Stimulated activated CD8-positive, alpha-beta memory T cell treated with anti-CD3 and anti-CD28 coated beads, Interleukin-7, amount 100 ng/mL, for 1 hour (primary cell): ENCODE measurements around the gene HLA-DRB5.
"Not testable (repeated sequence)": the region's sequence is repeated elsewhere in the genome, so short reads cannot be mapped to it uniquely, and the experiment has no call there.

Source experiments
- DNase-seq, 2 donors: peaks; one replicate each; pipeline ENCODE4 v3.0.0-alpha.2; 2020; ENCODE audit warnings: low read depth in 2 of 2

HLA-DRB5 gene

DNA sequence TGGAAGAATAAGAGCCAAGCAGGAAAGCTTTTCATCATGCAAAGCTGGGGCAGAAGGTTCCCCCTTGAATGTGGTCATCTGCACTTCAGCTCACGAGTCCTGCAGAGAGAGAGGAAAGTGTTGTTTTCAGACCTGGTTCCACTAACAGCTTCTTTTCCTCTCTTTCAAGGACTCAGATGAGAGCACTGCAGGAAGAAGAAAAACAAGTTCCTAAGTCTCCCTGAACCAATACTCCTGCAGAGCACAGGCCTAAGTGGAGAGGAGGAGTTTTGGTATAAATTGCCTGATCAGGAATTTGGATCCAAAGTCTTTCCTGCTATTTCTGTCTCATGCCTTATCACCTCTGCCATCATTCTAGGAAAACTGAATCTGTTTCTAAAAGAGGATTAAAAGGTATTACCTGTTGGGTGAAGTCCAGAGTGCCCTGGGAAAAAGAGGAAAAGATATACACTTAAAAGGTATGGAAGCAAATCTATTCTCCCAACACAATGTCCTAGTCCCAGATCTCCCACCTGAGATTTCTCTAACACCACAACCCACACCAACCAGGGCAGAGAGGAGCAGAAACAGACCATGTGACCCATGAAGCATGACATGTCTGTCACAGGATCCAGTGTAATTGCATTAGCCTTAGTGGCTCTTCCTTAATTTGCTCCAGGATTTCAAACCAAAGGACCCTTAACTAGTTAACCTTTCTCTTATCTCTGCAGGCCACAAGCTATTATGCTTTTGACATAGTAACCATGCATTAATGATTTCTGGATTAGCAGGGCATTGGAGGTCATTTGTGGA is 12.2 kb downstream of the HLA-DRB5 start:
- DNase-seq = no peak

DNA sequence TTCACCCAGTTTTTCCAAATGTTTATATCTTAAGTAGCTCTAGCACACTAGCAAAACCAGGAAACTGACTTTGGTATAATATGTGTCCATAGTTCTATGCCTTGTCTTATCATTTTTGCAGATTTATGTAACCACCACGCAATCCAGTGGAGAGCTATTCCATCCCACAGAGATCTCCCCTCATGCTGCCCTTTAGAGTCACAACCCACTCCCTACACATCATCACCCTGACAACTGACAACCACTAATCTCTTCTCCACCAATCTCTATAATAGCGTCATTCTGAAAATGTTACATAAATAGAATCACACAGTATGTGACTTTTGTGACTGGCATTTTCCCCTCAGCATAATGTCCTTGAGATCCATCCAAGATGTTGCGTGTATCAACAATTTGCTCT is 29.1 kb downstream of the HLA-DRB5 start:
- DNase-seq = no peak

DNA sequence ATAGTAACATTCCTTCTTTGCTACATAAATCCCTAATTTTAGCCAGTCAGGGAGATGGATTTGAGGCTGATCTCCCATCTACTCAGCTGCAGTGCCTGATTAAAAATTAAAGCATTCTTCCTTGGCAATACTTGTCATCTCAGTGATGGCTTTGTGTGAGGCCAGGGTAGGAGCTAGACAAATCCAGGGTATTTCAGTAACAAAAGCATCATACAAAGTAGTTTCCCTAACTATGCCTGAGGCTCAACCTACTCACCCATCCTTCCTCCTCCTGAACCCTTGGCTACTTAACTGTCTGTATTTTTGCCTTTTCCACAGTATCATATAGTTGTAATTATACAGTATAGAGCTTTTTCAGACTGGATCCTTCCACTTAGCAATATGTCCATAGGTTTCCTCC is 37.7 kb downstream of the HLA-DRB5 start:
- DNase-seq = no peak

DNA sequence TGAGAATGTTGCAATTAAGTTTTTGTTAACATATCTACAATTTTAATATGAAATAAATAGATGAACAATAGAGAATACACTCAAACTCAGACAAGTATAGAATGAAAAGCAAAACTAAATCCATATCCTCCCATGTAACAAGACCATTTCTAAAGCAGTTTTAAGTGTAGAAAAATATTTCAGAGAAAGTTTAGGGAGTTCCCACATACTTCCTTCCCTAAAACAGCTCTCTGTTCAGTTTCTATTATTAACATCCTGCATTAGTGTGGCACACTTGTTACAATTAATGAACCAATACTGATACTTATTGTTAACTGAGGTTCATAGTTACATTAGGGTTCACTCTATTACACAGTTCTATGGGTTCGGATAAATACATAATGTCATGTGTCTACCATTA is 38.4 kb downstream of the HLA-DRB5 start:
- DNase-seq = no peak

DNA sequence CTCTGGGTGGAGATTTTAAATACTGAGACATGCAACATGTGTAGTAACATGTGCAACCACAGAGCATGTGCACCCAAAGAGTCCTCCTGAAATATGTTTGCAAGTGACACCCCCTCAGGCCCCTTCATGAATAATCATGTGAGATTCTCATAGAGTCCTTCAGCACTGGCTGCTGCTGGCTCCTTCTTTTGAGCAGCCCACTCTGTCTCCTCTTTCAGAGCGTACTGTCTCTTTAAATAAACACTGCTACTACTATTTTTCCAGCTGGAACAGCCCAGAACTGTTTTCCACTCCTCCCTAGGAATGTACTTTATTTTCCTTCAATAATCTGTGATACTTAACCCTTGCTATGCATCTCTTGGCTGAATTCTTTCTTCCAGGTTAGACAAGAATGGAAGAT is 42.0 kb downstream of the HLA-DRB5 start:
- DNase-seq = no peak

DNA sequence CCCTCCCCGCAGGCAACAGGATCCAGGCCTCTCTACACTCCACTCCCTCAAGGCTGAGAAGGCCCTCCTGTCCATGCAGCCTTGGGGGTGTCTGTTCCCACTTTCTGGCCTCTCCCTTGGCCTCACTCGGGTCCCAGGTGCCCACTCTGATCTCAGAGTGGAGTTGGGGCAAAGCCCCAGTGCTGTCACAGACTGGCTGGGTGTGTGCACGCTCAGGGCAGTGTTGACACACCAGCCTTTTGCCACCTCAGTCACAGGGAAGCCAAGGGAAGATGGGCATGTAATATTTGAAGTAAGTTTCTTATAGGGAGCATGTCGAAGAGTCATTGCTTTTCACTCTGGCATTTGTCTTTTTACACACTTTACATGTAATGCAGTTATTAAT is 45.5 kb downstream of the HLA-DRB5 start:
- no peak for DNase-seq

DNA sequence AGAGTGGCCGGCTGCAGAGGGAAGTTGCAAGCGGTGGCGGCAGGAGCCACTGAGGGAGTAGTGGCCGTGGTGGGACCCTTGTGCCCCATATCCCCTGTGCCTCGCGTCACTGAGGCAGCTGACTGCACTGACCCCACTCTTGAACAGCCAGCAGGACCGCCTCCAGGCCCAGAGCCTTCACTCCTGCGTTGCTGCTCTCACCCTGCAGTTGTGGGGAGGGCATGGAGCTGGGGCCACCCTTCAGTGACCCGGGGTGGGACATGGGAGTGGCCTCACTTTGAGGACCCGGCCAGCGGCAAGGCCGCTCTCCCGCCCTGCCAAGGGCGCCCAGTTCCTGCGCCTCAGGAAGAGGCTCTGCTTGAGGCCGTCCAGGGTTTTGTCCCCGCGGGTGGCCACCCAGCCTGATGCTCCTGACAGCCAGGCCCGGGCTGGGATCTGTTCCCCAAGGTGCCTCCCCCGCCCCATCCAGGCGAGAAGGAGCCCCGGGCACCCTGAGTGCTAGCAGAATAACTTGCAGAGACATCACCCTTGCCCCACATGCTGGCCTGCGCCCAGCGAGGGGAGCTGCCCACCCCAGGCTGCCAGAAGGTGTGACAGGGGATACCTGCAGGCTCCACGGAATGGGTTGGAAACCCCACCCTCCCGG is 46.0 kb downstream of the HLA-DRB5 start:
- DNase-seq = no peak

DNA sequence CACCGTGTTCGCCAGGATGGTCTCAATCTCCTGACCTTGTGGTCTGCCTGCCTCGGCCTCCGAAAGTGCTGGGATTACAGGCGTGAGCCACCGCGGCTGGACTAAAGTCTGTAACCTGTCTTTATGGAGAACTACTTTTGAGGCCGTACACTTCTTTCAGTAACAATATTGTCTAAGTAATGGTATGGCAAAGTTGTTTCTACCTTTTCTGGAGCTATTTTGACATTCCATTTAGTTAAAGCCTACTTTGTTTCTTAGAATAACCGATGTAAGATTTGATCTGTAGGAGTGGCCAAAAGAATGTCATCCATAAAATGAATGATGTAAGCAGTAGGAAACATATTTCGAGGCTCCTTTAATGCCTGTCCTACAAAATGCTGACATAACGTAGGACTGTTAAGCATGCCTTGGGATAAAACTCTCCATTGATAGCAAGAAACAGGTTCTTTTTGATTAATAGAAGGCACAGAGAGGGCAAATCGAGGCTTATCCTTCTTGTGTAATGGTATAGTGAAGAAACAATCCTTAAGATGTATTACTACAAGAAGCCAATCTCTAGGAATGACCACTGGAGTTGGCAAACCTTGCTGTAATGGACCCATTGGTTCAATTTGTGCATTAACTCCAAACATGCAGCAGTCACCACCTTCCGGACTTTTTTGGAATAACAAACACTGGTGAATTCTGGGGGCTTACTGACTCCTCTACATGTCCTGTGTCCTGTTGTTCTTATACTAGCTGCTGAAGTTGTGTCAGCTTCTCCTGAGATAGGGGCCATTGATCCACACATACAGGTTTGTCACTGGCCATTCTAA is 54.5 kb downstream of the HLA-DRB5 start:
- DNase-seq = no peak

DNA sequence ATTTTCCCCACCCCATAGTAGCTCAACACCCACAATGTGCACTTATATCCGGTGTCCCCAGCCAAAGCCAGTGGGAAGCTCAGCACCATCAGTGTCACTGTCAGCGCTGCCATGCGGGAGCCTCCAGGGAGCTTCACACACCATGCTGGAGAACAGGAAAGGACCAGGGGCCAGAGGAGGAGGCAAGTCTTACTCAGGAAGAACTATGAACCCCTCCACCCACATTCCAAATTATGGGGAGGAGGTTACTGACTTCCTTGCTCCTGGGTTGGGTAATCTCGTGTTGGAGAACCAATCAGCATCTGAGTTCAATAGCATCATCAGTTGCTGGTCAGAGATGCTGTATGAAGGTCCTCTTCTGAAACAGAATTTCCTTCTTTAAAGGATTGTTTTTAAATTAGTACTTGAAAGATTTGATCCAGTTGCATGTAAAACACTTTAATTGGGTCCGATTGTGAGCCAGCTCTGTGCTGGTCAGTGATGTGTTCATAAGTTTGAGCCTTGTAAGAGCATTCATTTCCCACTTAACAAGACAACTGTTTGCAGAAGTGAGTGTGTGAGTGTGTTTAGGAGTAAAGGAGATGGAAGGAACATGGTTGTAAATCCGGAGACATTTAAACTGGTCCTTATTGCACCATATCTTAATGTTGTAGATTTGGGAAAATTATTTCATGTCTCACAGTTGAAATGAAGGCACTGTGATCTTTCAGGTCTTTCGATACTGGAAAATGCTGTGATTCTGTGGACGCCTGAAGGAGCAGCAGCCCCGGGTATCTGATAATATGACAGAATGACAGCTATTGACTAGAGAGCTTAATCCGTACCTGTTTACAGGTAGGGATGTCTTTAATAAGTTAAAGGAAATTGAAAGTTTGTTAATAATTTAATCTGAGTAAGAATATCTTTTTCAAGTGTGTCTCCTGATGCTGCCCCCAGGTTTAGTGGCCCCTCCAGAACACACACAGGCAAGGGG is 56.4 kb downstream of the HLA-DRB5 start:
- not testable (repeated sequence) for DNase-seq

DNA sequence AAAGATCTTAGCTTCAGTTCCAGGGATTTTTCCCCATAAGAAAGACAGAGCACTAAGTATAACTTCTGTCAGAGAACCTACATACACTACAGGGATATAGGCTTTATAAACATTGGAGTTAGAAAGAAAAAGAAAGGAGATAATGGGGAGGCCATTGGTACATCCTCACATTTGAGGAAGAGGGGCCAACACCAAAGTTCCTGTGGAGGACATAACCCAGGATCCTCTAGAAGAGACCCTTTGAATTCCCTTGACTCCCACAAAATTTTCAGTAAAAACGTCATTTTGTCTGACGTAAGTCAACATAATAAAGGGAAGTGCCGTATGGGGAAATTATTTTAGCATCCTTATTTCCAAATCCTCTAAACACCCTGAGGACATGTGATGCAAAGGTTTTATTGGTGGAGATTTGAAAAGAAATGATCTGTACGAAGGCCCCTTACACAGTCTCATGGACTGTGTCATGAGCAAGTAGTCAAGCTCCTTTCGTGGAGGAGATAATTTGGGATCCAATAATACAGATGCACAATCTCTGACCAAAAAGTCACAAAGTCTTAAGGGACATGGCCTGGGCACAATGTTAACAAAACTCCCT is 57.2 kb downstream of the HLA-DRB5 start:
- DNase-seq = no peak

DNA sequence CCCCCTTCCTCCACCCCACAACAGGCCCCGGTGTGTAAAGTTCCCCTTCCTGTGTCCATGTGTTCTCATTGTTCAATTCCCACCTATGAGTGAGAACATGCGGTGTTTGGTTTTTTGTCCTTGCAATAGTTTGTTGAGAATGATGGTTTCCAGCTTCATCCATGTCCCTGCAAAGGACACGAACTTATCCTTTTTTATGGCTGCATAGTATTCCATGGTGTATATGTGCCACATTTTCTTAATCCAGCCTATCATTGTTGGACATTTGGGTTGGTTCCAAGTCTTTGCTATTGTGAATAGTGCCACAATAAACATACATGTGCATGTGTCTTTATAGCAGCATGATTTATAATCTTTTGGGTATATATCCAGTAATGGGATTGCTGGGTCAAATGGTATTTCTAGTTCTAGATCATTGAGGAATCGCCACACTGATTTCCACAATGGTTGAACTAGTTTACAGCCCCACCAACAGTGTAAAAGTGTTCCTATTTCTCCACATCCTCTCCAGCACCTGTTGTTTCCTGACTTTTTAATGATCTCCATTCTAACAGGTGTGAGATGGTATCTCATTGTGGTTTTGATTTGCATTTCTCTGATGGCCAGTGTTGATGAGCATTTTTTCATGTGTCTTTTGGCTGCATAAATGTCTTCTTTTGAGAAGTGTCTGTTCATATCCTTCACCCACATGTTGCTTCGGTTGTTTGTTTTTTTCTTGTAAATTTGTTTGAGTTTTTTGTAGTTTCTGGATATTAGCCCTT is 62.2 kb downstream of the HLA-DRB5 start:
- DNase-seq = not testable (repeated sequence)
